Measurements from ENCODE around the gene SLC26A8.
"Not testable (repeated sequence)": the region's sequence is repeated elsewhere in the genome, so short reads cannot be mapped to it uniquely, and the experiment has no call there.

Gene SLC26A8

DNA sequence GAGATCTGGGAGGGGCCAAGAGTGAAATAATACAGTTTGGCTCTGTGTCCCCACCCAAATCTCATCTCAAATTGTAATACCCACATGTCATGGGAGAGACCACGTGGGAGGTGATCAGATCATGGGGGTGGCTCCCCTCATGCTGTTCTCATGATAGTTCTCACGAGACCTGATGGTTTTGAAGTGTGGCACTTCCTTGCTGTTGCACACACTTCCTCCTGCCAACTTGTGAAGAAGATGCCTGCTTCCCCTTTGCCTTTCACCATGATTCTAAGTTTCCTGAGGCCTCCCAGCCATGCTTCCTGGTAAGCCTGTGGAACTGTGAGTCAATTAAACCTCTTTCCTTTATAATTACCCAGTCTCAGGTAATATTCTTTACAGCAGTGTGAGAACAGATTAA, 114.9 kb downstream of the SLC26A8 start:
- not testable (repeated sequence) for DNase-seq

DNA sequence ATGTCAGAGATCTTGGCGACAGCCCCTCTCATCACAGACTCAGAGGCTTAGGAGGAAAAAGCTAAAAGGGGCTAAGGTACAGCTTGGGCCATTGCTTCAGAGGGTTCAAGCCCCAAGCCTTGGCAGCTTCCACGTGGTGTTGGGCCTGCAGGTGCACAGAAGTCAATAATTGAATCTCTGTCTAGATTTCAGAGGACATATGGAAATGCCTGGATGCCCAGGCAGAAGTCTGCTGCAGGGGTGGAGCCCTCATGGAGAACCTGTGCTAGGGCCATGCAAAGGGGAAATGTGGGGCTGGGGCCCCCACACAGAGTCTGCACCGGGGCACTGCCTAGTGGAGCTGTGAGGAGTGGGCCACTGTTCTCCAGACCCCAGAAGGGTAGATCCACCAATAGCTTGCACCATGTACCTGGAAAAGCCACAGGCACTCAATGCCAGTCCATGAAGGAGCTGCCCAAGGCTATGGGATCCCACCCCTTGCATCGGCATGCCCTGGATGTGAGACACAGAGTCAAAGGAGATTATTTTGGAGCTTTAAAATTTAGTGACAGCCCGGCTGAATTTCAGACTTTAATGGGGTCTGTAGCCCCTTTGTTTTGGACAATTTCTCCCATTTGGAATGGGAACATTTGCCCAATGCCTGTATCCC, 115.6 kb downstream of the SLC26A8 start:
- DNase-seq = not testable (repeated sequence)

GRCh38 chr6:35907750-35908149, 116.7 kb downstream of the SLC26A8 start:
- no peak for DNase-seq

- no peak for DNase-seq
These were observed 118.0 kb downstream of the SLC26A8 start for GRCh38 chr6:35906499-35906846.

DNA sequence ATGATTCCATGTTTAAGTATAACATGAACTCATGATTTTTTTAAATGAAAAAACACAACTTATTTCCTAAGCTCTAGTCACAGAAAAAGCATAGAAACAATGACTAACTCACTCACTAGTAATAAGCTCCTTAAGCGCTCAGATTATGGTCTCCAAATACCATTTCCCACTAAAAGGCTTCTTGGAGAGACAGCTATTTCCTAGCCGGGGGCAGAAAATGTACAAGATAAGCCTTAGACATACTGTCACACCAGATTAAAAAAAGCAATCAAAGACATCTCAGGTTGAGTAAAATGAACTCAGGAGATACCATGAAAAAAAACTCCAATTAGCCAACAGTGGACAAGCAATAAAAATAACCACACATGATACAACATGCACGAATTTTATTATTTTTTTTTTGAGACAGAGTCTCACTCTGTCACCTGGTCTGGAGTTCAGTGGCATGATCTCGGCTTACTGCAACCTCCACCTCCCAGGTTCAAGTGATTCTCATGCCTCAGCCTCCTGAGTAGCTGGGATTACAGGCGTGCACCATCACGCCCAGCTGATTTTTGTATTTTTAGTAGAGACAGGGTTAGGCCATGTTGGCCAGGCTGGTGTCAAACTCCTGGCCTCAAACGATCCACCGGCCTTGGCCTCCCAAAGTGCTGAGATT, 118.5 kb downstream of the SLC26A8 start:
- no peak for DNase-seq

GRCh38 chr6:35905141-35905785, 119.2 kb downstream of the SLC26A8 start:
- no peak for DNase-seq

- no peak for DNase-seq
These were observed 120.8 kb downstream of the SLC26A8 start for GRCh38 chr6:35903679-35904078.

DNA sequence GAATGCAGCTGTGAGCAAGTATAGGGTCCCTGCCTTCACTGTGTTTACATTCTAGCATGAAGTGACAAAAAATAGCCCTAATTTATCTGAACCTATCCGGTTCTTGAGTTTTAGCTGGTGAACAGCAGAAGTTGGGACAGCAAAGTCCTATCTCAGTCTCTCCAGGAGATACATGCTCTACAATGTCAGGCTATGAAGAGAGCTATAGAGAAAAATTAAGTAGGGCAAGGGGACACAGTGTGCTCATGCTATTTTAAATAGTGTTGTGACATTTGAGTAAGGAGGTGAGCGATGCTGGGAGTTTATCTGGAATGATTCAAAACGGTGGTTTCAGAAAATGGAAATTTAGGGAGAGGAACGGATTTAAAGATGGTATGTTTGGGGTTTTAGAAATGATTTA, 124.0 kb downstream of the SLC26A8 start:
- DNase-seq = no peak

GRCh38 chr6:35898003-35898402, 126.4 kb downstream of the SLC26A8 start:
- no peak for DNase-seq

GRCh38 chr6:35897486-35897885, 127.0 kb downstream of the SLC26A8 start:
- DNase-seq = no peak

GRCh38 chr6:35897036-35897435, 127.4 kb downstream of the SLC26A8 start:
- no peak for DNase-seq

- DNase-seq = no peak
These were observed 128.2 kb downstream of the SLC26A8 start for GRCh38 chr6:35896228-35896627.

DNA sequence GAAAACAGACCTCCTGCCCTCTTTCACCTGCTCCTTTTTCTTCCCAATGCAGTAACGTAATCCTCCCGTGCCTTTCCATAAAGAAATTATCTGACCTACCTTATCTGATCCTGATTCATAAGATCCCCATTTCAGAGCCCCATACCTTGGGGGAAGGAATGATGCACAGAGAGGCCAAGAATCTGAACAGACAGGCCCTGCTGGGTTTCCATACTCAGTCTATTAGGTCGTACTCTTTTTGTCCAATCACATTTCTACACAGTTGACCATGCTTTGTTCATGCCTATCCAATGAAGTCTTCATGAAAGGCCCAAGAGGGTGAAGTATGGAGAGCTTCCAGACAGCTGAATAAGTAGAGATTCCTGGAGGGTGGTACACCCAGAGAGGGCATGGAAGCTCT, 128.9 kb downstream of the SLC26A8 start:
- no peak for DNase-seq

- no peak for DNase-seq
These were observed 129.7 kb downstream of the SLC26A8 start for GRCh38 chr6:35894776-35895175.
